Urothelium cell line (cell line): ENCODE results near the gene ANKZF1.
A peak's percentile ranks its signal among the peaks of the same experiment; 100 is the strongest.

Source experiments
- DNase-seq: peaks from one replicate; pipeline ENCODE4 v3.0.0; 2011; ENCODE audit warnings: low spot score, mixed read lengths
- FAIRE-seq: peaks from 2 replicates; lab custom pipeline; 2011; peaks lifted over from hg19 to GRCh38; lab: Jason Lieb, UNC

Gene ANKZF1

DNA sequence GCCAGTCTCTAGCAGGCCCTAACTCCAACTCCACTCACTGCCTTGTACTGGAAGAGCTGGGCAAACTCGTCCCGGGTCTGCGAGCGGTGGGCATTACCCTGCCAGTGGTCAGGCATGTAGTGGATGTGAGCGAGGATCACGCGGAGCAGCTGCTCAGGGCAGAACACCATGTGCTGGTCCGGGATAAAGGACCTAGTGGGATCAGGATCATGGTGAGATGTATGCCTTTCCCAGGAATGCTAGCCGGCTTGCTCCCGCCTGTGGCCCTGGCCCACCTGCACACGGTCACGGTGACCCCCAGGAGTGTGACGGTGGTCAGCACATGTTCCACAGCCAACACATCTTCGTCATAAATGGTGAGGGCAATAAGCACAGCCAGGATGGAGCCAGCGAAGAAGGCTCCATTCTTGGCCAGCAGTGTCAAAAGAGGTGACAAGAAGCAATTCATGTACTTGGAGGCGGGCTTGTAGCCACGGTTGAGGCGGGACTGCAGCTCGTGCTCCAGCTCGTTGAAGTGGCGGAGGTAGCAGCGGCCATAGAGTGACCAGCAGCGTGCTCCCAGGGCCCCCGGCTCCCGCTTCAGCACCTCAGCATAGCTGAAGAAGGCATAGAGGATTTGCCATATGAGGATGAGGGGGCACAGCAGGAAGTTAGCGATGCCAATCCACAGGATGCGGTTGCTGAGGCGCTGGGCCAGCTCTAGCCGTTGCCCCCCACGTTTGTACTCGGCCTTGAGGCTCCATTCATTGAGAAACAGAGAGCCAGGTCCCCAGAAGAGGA is 5.6 kb upstream of the ANKZF1 start:
- FAIRE-seq (no peak), DNase-seq (no peak)

GRCh38 chr2:219225350-219225749 is 4.3 kb upstream of the ANKZF1 start:
- no peak for DNase-seq
- FAIRE-seq = no peak

DNA sequence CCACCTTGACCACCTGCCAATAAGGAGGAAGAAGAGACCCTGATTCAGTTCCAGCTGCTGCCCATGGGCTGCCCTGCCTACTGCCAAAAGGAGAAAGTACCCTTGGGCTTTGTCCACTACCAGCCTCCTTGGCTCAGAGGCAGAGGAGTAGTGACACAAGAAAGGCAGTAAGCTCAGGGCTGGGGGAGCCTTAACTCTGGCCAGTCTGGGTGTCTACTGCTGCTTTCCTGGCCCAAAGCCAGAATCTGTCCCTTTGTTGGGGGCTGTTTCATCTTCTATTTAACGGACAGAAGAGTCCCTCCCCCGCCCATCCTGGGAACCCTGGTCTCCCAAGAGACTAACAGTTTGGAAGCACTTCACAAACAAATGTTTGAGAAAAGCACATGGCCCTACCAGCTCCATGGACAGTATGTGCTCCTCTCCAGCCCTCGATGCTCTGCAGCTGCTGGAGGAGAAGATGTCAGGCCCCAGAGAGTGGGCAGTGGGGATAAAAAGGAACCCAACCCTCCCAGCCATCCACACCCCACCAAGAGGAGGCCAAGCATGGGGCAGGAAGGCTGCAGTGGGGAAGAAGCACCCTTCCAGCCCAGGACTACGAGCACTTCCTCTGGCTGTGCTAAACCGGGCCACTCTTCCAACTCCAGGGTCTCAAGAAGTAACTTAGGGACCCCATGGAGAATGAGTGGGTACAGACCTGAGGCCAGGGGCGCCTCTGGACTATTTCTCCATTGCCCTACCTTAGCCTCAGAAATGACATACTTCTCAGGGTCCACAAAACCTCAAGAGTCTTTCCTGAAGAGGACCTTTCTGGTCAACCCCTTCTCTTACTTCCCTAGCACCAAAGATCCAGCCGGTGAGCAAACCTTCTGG is 1.3 kb upstream of the ANKZF1 start:
- no peak for FAIRE-seq
- no peak for DNase-seq

DNA sequence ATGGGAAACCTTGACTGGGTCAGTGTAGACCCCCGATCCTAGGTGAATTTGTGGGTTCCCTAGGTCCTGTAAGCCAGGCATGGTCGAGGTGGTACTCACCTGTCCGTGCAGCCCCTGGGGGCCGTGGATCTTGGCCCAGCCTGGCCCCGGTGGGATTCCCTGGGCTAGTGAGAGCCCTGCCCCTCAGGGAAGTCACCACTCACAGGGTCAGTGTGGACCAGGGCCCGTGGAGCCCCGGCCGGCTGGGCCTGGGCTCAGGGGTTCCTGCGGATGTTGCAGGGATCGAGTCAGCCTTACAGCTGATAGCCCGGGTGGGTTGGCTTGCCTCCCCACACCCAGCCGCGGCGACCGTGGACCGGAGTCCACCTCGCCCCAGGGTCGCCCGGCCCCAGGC is 698 bp upstream of the ANKZF1 start:
- DNase-seq = no peak
- FAIRE-seq = no peak

DNA sequence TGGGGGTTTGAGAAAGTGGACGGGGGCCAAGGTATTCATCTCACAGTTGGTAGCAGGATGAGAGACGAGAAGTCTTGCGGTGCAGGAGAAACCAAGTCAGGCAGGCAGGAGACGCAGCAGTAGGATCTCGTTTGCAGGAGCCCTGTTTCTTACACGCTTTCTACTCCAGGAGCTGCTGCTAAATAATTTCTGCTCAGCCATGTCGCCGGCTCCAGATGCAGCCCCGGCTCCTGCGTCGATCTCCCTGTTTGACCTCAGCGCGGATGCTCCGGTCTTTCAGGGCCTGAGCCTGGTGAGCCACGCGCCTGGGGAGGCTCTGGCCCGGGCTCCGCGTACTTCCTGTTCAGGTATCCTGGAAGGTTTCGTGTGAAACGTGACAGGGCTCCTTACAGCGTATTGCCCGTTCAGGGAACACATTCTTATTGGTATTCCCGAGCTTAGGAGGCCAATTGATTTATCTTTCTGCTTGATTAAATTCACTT is 494 bp downstream of the ANKZF1 start:
- DNase-seq (peak; percentile 28), FAIRE-seq (no peak)

- no peak for DNase-seq
- no peak for FAIRE-seq
Measured at GRCh38 chr2:219234331-219234730, 4.7 kb downstream of the ANKZF1 start.

DNA sequence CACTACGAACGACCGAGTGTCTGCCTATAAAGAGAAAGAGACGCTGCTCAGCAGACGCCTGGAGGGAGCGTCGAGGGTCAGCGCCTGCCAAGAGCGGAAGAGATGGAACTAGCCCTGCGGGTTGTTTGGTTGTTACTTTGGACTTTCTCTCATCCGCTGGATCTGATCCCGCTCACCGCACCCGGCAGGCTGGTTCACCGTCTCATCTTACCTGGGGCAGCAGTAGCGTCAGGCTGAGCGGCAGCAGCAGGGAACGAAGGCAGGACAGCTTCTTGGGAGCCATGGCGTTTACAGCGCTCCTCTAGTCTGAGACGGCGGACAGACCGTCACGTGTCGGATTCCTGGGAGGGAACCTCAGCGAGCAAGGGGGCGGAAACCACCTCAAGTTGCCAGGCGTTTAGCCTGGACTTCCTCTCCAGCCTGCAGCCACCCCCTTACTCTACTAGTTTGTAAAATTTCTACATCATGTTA is 13.7 kb downstream of the ANKZF1 start:
- no peak for DNase-seq
- no peak for FAIRE-seq

- DNase-seq (no peak), FAIRE-seq (no peak)
Measured at GRCh38 chr2:219244789-219245147, 15.2 kb downstream of the ANKZF1 start.

GRCh38 chr2:219245148-219245898 is 15.7 kb downstream of the ANKZF1 start, which contains the start of the genes GLB1L and STK16:
GLB1L (minus strand) TSS chr2:219245444; CDS start chr2:219243573, 1,871 bp downstream.
STK16 (plus strand) TSS chr2:219245479; CDS start chr2:219246000, 521 bp downstream.
- peak; percentile 61 for FAIRE-seq
- peak; percentile 96 for DNase-seq

DNA sequence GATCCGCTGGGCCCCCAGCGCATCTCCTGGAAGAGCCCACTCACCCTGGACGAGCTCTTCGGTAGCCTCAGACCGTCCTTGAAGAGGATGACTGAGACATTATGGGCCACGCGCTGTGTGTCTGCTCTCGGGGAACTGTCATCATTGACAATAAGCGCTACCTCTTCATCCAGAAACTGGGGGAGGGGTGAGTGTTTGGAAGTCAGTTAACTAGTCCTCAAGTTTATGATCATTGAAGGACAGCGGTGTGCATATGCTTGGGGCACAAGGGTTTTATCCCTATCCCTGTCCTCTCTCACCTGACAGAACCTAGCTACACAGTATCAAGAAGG is 16.3 kb downstream of the ANKZF1 start:
- no peak for DNase-seq
- no peak for FAIRE-seq

GRCh38 chr2:219246559-219246958 is 17.0 kb downstream of the ANKZF1 start:
- DNase-seq = no peak
- no peak for FAIRE-seq

GRCh38 chr2:219247678-219248642 is 18.4 kb downstream of the ANKZF1 start:
- FAIRE-seq (no peak), DNase-seq (no peak)

GRCh38 chr2:219248845-219249202 is 19.2 kb downstream of the ANKZF1 start:
- DNase-seq (no peak), FAIRE-seq (no peak)

GRCh38 chr2:219249203-219249980 is 19.8 kb downstream of the ANKZF1 start:
- peak; percentile 64 for DNase-seq
- no peak for FAIRE-seq

GRCh38 chr2:219250049-219250781 is 20.6 kb downstream of the ANKZF1 start:
- FAIRE-seq (no peak), DNase-seq (no peak)

- DNase-seq (no peak), FAIRE-seq (no peak)
Measured at GRCh38 chr2:219251656-219252055, 22.1 kb downstream of the ANKZF1 start.

- FAIRE-seq = no peak
Measured at GRCh38 chr2:219252084-219252483, 22.5 kb downstream of the ANKZF1 start.

DNA sequence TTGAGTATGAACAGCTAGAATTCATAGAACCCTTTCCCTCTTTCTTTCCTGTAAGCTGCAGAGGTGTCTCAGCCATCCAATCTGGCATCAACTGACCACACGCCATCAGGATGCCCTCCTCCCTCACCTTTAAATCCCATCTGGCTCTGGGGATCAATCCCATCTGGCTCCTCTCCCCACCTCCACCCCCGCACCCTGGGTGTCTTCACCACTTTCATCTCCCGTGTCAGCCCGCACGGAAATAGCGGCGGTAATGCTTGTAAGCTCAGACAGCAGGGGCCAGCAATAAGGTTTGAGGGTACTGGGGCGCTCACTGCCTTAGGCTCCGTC is 22.9 kb downstream of the ANKZF1 start:
- DNase-seq (no peak), FAIRE-seq (no peak)

More at GRCh38 chr2:219252084-219252483, 22.5 kb downstream of the ANKZF1 start:
- DNase-seq = no peak
